Esophagus muscularis mucosa (tissue), 4 donors: Measurements from ENCODE around the gene SRPRB. TPM values are rescaled to one million over a fixed set of nuclear protein-coding genes. Genes with fewer than 3 reads are reported as not detected.

Experiments used
- DNase-seq: peaks from one replicate; pipeline ENCODE4 v3.0.0-alpha.2; 2017; ENCODE audit errors: extremely low spot score
- H3K27ac ChIP-seq, 4 donors: fragments of 200-600 bp; sonication (generic); replicated peaks in 1 of 4; 1 replicate in 3 of 4; 2 replicates in 1 of 4; pipeline ENCODE4 v1.5.1; 2016 to 2019; ENCODE audit warnings: mild to moderate bottlenecking in 1 of 4
- H3K27me3 ChIP-seq, 4 donors: fragments of 200-600 bp; sonication (generic); one replicate each; pipeline versions ENCODE4 v1.5.1 to v1.6.0; 2016 to 2019
- H3K36me3 ChIP-seq, 4 donors: fragments of 200-600 bp; sonication (generic); one replicate each; pipeline ENCODE4 v1.5.1; 2016 to 2019
- H3K4me1 ChIP-seq, 4 donors: fragments of 200-600 bp; sonication (generic); one replicate each; pipeline ENCODE4 v1.5.1; 2016 to 2019
- H3K4me3 ChIP-seq, 4 donors: fragments of 200-600 bp; sonication (generic); 1 replicate in 2 of 4; 2 replicates in 2 of 4; pipeline ENCODE4 v1.5.1; 2016 to 2019; ENCODE audit warnings: mild to moderate bottlenecking in 4 of 4, moderate library complexity in 1 of 4
- H3K9me3 ChIP-seq, 4 donors: fragments of 200-600 bp; sonication (generic); 1 replicate in 3 of 4; 2 replicates in 1 of 4; pipeline ENCODE4 v1.5.1; 2016 to 2019
- EP300 ChIP-seq: sonication (generic); formaldehyde crosslinking; IDR thresholded peaks from one replicate; pipeline ENCODE4 v1.6.1; 2017; ENCODE audit warnings: antibody characterized with exemption
- POLR2A ChIP-seq: fragments of 450-650 bp; IDR thresholded peaks from one replicate; pipeline ENCODE4 v1.6.1; 2017; ENCODE audit warnings: antibody characterized with exemption, moderate library complexity, mild to moderate bottlenecking, low read depth
- POLR2AphosphoS5 ChIP-seq, 2 donors: sonication (generic); formaldehyde crosslinking; IDR thresholded peaks; one replicate each; pipeline ENCODE4 v1.6.1; 2017; ENCODE audit warnings: antibody characterized with exemption in 2 of 2
- WGBS: methylation state at CpG from one replicate; pipeline ENCODE4 v1.1.5; 2018; 5-methylcytosine and 5-hydroxymethylcytosine counted together
- intact Hi-C: fragments of 100-400 bp; cut with DNase I; formaldehyde crosslinking; loops from one replicate; pipeline ENCODE4 v1.15.1; 2023
- total RNA-seq, 4 donors: library from RNA; depleted of rRNA; stranded (reverse); fragments of >200 nt; gene quantifications; one replicate each; pipeline versions ENCODE4 v1.1.0 to v1.2.1, GENCODE V29; 2016
- TF ChIP-seq, protein P1 (sequence below), 3 experiments: fragments of 200-600 bp in 2 of 3; fragments of 450-650 bp in 1 of 3; sonication (generic) in 2 of 3; IDR thresholded peaks; one replicate each; pipeline ENCODE4 v1.5.1; 2017 to 2019; ENCODE audit warnings: antibody characterized with exemption in 3 of 3, mild to moderate bottlenecking in 2 of 3, moderate library complexity in 1 of 3

SRPRB gene
- total RNA-seq, 4 donors from 2014 or later, result 11.2 to 28.2 (median 18.5) TPM

DNA sequence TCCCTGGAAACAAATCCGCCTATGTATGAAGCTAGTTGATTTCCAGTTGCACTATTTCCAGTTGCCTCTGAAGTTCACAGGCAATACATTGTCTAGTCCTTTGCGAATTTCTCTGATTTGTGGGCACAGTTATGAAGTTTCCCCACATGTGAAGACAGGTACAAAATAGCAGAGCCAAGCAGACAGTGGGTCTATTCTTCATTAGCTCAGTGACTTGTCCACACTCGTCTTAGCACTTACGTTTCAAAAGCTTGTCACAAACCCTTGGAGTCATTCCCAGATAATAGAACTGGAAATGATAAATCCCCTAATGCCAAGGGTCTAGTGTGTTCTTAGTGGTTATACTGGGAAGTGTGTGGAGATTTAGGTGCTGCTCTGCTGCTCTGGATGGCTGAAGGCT, 14.5 kb downstream of the SRPRB start:
- H3K4me1 ChIP-seq, result peaks cover 0 to 10% (median 7%) of the 10 kb centered on the region in 4 donors
- 90% methylated on average over 4 of the region's 4 CpGs for WGBS
- TF ChIP-seq, protein P1, sequence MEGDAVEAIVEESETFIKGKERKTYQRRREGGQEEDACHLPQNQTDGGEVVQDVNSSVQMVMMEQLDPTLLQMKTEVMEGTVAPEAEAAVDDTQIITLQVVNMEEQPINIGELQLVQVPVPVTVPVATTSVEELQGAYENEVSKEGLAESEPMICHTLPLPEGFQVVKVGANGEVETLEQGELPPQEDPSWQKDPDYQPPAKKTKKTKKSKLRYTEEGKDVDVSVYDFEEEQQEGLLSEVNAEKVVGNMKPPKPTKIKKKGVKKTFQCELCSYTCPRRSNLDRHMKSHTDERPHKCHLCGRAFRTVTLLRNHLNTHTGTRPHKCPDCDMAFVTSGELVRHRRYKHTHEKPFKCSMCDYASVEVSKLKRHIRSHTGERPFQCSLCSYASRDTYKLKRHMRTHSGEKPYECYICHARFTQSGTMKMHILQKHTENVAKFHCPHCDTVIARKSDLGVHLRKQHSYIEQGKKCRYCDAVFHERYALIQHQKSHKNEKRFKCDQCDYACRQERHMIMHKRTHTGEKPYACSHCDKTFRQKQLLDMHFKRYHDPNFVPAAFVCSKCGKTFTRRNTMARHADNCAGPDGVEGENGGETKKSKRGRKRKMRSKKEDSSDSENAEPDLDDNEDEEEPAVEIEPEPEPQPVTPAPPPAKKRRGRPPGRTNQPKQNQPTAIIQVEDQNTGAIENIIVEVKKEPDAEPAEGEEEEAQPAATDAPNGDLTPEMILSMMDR (IDR thresholded peaks at IDR 0.05), result no peak
- TF ChIP-seq POLR2A, result no peak
- no peak for TF ChIP-seq EP300
- no peak for TF ChIP-seq POLR2AphosphoS5 (IDR thresholded peaks at IDR 0.05)
- H3K27ac ChIP-seq, result no peak overlapping the region
- peaks cover 32 to 93% (median 71%) of the 10 kb centered on the region in 4 donors for H3K36me3 ChIP-seq
- H3K9me3 ChIP-seq, result no peaks in the 10 kb centered on the region
- no peak overlapping the region for H3K4me3 ChIP-seq
- intact Hi-C loops, result no loop called here
- no peaks in the 10 kb centered on the region for H3K27me3 ChIP-seq
- peak; percentile 64 for DNase-seq

DNA sequence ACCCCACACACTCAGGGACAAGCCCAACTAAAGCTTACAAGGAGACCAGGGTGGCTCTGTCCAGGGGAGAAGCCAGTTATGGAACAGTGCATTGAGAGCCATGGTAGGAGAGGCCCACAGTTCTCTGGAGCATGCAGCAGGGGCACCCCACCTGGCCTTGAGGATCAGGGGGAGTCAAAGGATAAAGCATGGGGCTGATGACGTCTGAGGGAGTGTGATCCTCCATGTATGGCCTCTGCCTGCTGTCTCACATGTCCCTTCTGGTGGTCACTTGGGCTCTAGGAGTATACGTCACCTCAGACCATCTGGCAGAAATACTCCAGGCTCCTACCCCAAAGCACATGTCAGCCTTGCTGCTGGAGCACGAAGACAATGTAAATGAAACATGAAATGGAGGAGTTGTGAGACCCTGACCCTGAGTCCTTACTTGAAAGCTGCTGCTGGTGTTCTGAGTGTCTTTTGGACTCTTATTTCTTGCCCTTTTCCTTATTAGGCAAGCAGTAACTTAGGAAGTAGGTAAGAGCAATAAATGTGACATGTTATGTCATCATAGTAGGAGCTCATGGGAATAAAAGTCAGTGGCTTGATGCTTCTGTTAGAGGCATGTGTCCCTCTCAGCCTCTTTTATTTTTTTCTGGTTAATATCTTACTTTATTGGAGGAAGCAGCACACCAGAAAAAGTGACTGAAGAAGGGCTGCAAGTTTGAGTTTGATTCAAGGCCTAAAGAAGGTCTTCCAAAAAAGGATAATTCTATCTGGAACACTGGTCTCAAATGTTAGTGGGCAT, 15.5 kb downstream of the SRPRB start:
- Histone ChIP-seq H3K4me1 (peaks cover 0 to 10% (median 7%) of the 10 kb centered on the region in 4 donors), H3K27me3 (no peaks in the 10 kb centered on the region), H3K36me3 (peaks cover 32 to 93% (median 66%) of the 10 kb centered on the region in 4 donors), H3K9me3 (no peaks in the 10 kb centered on the region), H3K27ac (no peak overlapping the region), H3K4me3 (no peak overlapping the region)
- peak; percentile 81 for DNase-seq
- TF ChIP-seq EP300, result no peak
- TF ChIP-seq, protein P1 (IDR thresholded peaks at IDR 0.05), result no peak
- no peak for TF ChIP-seq POLR2AphosphoS5 (IDR thresholded peaks at IDR 0.05)
- TF ChIP-seq POLR2A, result no peak
- 86% methylated on average over 3 of the region's 3 CpGs for WGBS
- intact Hi-C loops, result no loop called here

DNA sequence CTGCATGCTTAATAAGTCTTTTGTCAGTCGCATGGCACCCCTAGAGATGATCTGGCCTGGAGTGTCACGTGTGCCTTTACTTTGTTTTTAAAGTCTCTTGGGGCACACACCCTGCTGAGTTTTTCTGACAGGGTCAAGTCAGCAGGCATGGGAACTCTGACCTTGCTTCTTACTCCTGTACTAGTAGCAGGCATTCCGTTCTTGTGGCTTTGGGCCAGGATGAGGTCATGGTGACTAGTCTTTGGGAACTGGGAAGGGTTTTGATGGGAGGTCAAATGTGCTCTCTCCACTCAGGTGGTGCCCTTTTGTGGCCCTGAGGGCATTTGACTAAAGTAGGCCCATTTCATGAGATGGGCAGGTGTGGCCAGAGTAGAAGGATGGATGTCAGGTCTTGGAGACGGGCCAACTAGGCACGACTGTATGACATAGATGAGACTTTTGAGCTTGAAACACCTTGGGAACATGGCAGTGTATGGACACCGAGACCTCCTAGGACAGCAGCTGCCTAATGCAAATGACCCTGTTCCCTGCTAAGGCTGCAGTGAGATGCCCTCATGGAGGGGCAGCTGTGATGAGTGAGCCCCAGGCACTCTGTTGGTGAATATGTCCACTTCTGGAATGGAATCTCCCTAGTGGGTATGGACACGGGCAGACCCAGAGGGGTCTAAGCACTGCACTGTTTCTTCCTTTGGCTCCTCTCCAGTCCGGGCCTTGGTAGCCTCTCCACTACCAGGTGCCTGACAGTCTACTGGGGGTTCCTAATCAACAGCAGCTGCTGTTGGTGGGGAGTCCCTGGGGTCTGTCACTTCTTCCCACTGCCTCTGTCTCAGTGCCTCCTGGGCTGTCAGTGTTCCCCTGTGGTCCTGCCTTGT, 16.4 kb downstream of the SRPRB start:
- H3K27me3 ChIP-seq, result no peaks in the 10 kb centered on the region
- H3K36me3 ChIP-seq, result peaks cover 28 to 83% (median 60%) of the 10 kb centered on the region in 4 donors
- WGBS, result 81% methylated on average over 8 of the region's 8 CpGs
- no peaks in the 10 kb centered on the region for H3K9me3 ChIP-seq
- DNase-seq, result peak; percentile 93
- intact Hi-C loops, result no loop called here
- no peak overlapping the region for H3K4me3 ChIP-seq
- H3K4me1 ChIP-seq, result peaks cover 0 to 10% (median 7%) of the 10 kb centered on the region in 4 donors
- no peak overlapping the region for H3K27ac ChIP-seq
- TF ChIP-seq, protein P1 (IDR thresholded peaks at IDR 0.05), result peak in 1 of 3 experiments; percentile 27
- TF ChIP-seq POLR2AphosphoS5 (IDR thresholded peaks at IDR 0.05) (no peak), POLR2A (no peak), EP300 (no peak)

DNA sequence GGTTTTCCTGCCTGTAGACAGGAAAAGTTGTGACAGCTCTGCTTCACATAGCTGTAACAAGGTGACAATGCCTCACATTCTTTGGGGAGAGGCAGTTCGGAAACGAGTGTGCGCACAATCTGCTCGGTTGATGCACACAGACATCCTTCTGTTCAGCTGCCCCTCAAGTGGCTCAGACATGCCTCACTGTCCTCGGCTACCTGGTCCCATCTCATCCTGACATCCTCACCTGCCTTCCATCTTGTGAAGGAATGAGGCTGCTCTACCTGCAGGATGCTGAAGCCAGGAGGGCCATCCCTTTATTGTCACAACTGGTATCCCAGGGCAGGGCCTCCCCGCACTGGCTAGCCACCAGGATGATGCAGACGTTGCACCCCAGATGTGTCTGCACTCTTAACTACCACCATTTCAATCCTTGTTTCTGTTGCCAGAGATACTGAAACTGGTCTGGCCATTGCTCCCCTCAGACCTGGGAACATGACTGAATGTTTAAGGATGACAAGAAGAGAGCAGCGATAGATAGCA, 19.4 kb downstream of the SRPRB start:
- Histone ChIP-seq H3K36me3 (peaks cover 18 to 60% (median 41%) of the 10 kb centered on the region in 4 donors), H3K27me3 (no peaks in the 10 kb centered on the region), H3K27ac (no peak overlapping the region), H3K4me3 (no peak overlapping the region), H3K9me3 (no peaks in the 10 kb centered on the region), H3K4me1 (peaks cover 0 to 10% (median 9%) of the 10 kb centered on the region in 4 donors)
- DNase-seq, result peak; percentile 87
- WGBS, result 91% methylated on average over 8 of the region's 8 CpGs
- intact Hi-C loops, result no loop called here
- TF ChIP-seq EP300 (no peak), POLR2AphosphoS5 (IDR thresholded peaks at IDR 0.05) (no peak), POLR2A (no peak)
- TF ChIP-seq, protein P1 (IDR thresholded peaks at IDR 0.05), result no peak
